Kidney tubule cell (primary cell): ENCODE data around the gene ITPR3.

Experiments
- DNase-seq: peaks from one replicate; pipeline ENCODE4 v3.0.0-alpha.2; 2018; ENCODE audit warnings: low spot score

The ITPR3 gene

DNA sequence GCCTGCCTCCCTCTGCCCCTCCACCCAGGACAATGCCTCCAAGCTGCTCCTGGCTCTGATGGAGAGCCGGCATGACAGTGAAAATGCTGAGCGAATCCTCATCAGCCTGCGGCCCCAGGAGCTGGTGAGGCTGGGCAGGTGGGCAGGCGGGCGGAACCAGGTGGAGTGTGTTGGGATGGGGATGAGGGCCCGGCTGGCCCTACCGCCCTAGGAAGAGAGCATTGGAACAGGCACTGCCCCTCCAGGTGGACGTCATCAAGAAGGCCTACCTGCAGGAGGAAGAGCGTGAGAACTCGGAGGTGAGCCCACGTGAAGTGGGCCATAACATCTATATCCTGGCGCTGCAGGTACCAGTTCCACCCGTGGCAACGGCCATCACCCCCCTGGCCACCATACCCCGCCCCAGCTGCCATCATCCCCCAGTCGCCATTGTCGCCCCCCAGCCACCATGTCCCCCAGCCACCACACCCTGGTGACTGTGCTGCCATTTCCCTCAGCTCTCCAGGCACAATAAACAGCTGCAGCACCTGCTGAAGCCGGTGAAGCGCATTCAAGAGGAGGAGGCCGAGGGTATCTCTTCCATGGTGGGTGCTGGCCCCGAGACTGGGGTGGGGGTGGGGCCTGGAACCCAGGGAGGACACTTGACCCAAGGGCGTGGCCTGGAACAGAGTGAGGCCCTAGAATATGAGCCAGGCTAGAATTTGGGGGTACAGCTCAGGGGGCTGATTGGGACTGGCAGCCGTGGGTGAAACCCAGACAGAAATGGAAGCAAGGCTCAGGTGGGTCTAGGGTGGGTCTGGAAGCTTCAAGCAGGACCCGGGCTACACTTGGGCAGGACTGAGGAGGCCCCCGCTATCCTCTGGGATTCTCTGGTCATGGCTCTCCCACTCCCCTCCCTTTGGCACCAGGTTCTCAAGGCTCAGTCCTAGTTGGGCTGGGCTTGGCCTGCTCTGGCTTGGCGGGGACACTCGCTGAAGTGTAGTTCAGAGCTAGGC lies 66.2 kb downstream of the ITPR3 start:
- no peak for DNase-seq

DNA sequence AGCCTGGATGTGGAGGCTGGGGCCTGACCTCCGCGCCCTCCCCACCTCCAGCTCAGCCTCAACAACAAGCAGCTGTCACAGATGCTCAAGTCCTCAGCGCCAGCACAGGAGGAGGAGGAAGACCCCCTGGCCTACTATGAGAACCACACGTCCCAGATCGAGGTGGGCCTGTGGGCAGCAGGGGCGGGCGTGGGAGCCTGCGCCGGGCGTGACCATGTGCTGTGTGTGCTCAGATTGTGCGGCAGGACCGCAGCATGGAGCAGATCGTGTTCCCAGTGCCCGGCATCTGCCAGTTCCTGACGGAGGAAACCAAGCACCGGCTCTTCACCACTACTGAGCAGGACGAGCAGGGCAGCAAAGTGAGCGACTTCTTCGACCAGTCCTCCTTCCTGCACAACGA lies 66.9 kb downstream of the ITPR3 start:
- no peak for DNase-seq

DNA sequence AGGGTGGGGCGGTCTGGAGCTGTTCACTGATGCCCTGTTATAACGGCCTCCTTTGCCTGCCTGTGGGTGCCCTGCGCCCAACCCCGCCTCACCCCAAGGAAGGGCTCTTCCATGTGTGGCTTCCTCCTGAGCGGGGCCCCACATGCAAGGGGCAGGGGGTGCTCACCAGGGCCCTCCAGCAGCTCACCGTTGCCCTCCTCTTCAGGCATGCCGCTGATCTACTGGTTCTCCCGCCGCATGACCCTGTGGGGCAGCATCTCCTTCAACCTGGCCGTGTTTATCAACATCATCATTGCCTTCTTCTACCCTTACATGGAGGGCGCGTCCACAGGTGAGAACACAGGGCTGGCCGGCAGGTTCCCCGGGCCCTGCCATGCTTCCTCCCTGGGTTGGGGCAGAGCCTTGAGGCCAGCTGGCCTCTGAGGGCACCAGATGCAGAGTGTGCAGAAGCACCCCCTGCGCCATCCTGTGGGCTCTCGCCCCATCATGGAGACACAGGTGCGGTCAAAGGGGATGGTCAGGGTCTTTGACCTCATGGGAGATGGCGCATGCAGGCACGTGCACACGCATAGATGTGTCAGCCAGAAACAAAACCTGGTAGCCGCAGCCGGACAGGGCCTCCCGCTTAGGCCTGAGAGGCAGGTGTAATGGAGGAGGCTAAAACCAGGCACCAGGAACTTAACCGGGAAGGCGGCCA lies 67.5 kb downstream of the ITPR3 start:
- DNase-seq = no peak

DNA sequence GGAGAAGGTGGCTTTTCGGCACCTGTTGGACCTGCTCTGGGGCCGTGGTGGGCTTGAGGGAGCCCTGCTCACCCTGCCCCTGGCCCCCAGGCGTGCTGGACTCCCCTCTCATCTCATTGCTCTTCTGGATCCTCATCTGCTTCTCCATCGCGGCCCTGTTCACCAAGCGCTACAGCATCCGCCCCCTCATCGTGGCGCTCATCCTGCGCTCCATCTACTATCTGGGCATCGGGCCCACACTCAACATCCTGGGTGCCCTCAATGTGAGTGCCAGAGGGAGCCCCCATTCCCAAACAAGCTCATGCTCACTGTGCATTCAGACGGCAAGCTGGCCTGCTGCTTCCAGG lies 68.0 kb downstream of the ITPR3 start:
- no peak for DNase-seq

DNA sequence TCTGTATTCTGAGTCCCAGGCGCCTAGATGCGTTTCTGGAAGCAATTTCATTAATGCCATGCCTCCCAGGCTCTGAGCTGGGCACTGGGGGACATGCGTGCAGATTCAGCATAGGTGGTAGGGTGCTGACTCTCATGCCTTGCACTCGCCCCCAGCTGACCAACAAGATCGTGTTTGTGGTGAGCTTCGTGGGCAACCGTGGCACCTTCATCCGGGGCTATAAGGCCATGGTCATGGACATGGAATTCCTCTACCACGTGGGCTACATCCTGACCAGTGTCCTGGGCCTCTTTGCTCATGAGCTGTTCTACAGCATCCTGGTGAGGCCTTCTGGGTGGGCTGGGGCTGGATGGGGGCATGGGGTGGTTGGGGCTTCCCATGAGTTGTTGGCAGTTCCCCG lies 68.8 kb downstream of the ITPR3 start:
- no peak for DNase-seq

DNA sequence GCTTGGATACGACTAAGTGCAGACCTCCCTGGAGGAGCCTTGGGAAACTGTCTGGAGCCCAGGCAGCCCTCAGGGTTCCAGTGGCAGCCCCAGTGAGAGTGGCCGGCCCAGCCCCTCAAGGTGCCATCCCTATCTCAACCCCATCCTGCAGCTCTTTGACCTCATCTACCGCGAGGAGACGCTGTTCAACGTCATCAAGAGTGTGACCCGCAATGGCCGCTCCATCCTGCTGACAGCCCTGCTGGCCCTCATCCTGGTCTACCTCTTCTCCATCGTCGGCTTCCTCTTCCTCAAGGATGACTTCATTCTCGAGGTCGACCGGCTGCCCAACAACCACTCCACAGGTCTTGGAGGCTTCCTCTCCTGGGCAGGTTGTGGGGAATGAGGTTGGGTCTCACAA lies 69.6 kb downstream of the ITPR3 start:
- no peak for DNase-seq

DNA sequence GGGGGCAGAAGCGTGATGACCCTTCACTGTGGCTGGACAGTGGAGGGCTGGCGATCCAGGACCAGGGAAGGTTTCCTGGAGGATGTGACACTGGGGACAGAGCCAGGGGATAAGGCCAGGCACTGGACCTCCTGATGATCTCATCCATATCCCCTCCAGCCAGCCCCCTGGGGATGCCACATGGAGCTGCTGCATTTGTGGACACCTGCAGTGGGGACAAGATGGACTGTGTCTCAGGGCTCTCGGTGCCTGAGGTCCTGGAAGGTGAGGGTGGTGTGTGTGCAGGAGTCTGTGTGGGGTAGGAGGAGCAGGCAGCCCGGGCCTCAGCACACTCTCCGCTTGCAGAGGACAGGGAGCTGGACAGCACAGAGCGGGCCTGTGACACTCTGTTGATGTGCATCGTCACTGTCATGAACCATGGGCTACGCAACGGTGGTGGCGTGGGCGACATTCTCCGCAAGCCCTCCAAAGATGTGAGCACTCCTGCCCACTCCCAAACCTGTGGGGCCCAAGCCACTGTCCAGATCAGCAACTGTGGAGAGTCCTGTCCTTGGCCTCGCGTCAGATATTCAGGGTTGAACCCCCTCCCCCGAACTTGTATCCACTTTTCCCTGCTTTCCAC lies 70.4 kb downstream of the ITPR3 start:
- DNase-seq = no peak

DNA sequence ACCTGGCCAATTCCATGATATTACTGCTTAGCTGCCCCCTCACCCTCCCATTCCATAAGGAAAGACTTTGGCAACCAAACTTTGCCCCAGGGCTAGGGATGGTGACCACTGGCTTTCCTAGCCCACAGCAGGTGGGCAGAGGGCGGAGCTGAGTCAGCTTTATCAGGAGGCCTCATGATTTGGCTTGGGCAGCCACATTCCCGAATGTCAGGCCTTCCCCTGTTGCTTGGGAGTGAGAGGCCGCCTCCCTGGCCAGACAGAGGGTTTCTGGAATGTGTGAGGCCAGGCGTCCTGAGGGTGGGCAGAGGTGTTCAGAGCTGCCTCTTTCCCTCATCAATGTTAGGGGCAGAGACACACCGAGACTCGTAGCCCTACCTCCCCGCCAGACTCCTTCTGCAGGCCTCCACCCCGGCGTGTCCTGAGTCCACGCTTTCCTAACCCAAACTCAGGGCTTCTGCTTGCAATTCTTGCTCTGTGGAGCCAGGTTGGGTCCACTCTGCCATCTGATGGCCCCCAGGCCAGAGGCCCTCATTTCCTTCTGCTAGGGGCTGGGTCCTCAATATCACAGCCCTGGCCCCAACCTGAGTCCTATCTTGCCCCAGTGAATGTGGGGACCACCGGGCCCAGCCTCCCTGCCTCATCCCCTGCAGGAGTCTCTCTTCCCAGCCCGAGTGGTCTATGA lies 71.1 kb downstream of the ITPR3 start:
- DNase-seq = no peak

DNA sequence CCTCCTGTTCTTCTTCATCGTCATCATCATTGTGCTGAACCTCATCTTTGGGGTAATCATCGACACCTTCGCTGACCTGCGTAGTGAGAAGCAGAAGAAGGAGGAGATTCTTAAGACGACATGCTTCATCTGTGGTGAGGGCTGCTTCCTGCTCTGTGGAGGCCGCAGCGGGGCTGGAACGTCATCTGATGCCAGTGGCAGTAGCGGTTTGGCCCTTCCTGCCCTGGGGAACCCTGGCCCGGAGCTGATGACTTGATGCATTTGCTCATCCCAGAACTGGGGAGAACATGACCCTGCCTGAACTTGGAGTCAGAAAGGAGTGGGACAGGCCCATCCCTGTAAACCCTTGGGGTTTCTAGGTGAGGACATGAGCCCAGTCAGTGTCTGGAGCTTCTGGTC lies 71.6 kb downstream of the ITPR3 start:
- DNase-seq = no peak

DNA sequence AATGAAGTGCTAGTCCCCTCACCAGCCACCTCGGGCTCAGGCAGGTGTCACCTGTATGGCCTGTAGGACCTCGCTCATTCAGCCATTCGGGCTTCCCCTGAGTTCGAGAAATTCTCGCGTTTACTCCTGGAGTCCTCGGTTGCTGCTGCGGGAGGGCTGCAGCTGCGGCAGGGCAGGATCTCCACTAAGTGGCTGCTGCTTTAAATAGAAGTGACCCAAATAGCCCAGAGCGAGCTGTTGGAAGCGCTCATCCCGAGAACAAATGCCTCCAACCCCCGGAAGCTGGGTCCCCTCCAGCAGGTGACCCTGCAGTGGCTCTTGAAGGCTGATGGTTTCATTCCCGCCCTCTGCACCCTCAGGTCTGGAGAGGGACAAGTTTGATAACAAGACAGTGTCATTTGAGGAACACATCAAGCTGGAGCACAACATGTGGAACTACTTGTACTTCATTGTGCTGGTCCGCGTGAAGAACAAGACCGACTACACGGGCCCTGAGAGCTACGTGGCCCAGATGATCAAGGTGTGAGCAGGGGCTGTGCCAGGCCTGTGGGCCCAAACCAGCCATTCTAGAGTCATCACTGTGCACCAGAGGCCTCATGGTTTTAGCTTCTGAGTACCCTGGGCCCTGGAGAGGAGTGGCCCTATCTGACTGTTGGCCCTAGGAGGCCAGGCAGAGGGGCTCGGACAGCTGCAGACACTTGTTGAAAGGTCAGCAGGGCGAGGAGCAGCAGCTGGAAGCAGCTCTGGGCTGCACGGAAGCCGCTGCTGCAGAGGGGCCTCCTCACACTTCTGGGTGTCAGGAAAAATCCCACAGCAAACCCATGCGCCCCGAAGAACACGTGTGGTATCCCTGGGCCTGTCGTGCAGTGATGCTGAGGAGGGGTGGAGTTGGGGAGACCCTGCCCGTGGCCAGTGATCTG lies 72.3 kb downstream of the ITPR3 start:
- DNase-seq = no peak

DNA sequence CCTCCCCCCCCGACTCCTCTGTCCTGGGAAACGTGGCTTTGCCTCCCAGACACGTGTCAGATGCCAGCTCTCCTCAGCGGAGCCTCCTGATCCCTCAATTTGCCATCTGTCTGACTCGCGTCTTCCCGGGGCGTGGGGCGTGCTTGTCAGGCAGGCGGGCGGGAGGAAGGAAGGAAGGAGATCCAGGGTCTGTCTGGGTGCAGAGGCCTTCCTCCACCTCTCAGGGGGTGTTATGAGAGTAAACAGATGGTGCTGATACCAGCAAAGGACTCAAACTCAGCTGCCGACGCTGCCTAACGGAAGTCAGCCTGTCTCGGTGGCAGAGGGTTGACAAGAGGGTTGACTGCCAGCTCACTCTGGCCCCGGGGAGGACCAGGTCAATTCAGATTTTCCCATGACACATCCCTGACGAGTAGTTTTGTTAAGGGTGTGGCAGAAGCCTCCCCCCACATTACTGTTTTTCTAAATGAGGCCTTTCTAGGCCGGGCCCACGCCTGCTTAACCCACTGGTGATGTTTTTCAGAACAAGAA lies 73.3 kb downstream of the ITPR3 start:
- peak; percentile 21 for DNase-seq

DNA sequence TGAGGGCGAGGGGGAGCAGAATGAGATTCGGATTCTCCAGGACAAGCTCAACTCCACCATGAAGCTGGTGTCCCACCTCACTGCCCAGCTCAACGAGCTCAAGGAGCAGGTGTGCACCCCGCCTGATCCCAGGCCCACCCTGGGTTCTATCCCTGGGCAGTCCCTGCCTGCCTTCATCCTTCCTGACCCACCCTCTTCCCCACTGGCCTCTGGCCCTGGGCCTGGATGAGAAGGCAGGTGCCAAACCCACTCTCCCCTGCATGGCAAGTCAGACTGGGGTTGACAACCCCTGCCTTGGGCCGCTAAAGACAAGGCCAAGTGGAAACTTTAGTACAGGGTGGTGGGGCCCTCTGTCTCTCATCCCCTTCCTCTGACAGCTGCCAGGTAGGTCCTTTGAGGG lies 73.9 kb downstream of the ITPR3 start:
- no peak for DNase-seq

DNA sequence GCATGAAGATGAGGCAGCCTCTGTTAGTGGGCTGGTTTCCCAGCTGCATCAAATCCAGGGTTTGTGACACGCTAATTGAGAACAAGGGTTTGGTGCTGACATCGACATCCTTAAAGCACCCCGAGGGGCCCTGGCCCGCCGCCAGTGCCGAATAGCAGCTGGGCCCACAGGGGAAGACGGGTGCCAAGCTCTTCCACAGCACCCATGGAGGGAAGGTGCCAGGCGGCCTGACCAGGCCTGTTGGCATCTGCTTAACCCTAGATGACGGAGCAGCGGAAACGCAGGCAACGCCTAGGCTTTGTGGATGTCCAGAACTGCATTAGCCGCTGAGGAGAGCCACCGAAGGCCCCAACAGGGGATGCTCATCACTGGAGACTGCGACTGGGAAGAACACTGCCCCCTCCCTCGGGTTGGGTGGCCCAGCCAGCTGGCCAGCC lies 74.3 kb downstream of the ITPR3 start:
- DNase-seq = no peak

DNA sequence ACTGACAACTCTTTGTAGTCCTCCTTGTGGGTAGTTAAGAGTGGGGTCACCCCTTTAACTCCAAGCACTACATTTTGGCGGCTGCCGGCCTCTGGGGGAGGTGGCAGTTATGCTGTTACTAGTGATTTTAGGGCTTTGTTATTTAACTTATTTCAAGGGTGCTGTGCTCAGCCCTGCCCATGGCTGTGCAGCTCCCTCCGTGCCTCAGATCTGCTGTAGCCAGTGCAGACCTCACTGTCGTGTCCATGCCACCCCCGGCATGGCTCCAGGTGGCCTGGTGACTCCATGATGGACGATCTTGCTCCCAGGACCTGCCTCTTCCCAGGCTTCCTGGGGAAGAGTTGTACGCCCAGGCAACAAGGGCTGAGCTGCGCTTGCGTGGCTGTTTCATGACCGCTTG lies 75.0 kb downstream of the ITPR3 start:
- DNase-seq = no peak

DNA sequence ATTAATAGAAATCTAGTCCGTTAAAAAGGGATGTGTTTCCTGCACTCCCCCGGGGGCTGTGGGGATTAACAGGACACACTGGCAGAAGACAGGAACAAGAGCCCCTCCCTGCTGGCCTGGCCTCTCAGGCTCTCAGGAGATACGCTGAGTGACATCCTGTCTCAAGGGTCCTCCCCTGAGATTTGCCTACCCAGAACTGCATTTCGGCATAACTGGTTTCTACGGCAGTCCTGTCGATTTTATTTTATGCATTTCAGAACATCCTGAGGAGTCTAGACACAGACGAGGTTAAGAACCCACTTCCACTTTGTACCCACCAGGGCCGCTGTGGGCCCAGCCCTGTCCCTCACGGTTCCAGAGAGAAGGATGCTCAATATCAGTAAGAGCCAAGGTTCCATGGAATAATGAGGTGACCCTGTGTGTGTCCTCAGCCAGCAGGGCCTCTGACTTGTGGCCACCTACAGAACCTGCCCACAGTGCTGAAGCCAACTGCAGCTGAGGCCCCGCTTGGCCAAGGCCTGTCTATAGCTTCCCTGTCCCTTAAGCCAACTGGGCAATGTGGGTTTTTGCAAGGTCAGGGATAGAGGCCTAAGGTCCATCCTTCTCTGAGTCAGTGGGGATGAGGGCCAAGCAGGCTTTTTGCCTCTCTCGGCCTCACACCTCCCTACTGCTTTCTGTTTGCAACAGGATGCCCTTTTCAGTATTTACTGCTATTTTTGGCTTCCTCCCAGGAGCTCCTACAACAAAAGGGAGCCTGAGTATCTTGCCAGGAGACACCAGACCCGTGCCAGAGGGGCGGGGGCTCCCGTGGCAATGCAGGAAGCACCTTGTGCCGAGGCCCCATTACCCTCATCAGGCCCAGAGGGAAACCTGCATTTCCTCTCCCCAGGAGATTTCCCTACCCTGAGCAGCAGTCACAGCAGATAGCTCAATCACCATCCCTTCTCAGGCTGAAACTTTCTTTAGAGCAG lies 75.7 kb downstream of the ITPR3 start:
- DNase-seq = peak; percentile 21

DNA sequence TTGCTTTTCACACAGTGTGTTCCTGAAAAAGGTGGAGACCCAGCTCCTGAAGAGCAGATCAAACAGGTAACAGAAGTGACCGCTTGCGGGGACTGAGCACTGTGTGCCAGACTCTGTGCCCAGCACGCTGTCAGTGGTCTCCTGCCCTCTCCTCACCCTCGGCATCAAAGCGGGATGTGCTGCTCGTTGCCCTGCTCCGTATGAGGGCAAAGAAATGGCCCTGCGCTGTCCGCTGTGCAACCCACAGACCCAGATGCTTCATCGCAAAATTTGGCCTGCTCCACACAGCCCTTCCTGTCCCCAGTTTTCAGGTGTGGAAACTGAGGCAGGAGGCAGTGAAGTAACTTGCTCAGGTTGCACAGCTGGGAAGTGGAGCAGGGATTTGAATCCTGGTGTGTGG lies 76.7 kb downstream of the ITPR3 start:
- no peak for DNase-seq

DNA sequence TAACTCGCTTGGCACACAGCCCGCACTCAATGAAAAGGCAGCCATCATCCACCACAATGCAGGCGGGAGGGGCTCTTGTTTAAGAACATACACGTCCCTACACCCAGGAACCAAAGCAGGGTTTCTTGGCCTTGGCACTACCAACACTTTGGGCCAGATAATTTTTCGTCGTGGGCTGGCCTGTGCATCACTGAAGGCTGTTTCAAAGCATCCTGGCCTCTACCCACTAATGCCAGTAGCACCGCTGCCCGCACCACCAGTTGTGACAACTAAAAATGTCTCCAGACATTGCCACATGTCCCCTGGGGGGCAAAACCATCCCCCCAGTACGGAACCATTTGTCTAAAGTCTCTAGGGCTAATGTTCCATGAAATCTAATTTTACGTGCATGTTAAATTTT lies 77.4 kb downstream of the ITPR3 start:
- no peak for DNase-seq

DNA sequence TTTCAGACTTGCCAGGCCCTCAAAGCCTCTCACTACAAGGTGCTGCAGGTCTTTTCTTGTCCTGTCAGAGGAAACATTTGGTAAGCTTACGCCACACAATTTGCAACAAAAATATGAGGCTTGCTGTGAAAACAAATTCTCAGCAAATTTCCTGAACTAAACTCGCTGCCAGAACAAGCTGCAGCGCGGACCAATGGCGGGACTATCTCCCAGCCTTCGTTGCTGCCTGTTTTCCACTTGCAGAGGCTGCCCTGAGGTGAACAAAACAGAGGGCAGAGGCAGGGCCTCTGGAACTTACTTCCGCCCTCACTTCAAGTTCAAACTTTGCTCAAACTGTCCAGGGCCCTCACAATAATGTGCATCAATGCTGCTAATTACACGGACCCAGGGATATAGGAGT lies 78.0 kb downstream of the ITPR3 start:
- no peak for DNase-seq

DNA sequence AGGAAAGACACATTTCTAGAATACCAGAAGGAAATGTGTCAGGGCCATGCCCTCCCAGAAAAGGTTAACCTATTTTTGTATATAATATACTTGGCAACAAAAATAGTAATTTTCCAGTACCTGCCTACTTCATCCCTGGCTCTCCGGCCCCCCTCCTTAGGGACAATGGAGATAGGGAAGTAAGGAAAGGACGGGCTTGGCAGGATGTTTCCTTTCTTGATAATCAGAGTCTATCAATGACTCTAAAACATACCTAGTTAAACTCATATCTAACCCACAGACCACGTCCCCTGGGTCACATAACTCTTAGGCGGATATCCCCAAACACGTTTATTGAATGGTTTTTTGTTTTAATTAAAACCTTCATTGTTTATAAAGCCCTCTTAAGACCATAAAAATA lies 78.6 kb downstream of the ITPR3 start:
- no peak for DNase-seq
